AG04449 (cell line): Measurements from ENCODE around the gene SOWAHA.

ENCODE experiments used
- CTCF ChIA-PET: fragments of 350-600 bp; formaldehyde crosslinking; extraction: SDS; loops from one replicate; lab custom pipeline; 2021; ENCODE audit warnings: antibody characterized with exemption; lab: Yijun Ruan, JAX
- POLR2A ChIA-PET: fragments of 400-600, 350-600 bp; formaldehyde crosslinking; extraction: SDS; loops from one replicate; lab custom pipeline; 2020; ENCODE audit warnings: antibody characterized with exemption, inconsistent platforms; lab: Yijun Ruan, JAX
- DNase-seq: peaks from one replicate; pipeline ENCODE4 v3.0.0-alpha.2; 2010; ENCODE audit warnings: low read depth, low spot score
- H3K4me3 ChIP-seq: 2 replicates; pipeline ENCODE4 v1.5.1; 2011; ENCODE audit warnings: low read depth, mild to moderate bottlenecking, control low read depth, low read length
- CTCF ChIP-seq: IDR thresholded peaks from one replicate; pipeline ENCODE4 v1.5.1; 2011; ENCODE audit warnings: mild to moderate bottlenecking, moderate library complexity, low read length, control low read depth, inconsistent platforms; ENCODE audit not compliant: insufficient read depth; ENCODE audit errors: missing control alignments

Gene SOWAHA

GRCh38 chr5:132787076-132787475 is 26.0 kb upstream of the SOWAHA start:
- H3K4me3 ChIP-seq: no peak overlapping the region
- TF ChIP-seq CTCF: no peak
- ChIA-PET POLR2A (no interaction called here), CTCF (interaction anchor here (0.7 to 7.3 kb wide), 10 partner anchors 11 to 260 kb away, joined by 3 to 51 read pairs (median 4); partner anchors contain the start of genes CCNI2 and SHROOM1)
- DNase-seq: no peak

GRCh38 chr5:132788508-132788907 is 24.6 kb upstream of the SOWAHA start:
- no peak overlapping the region for H3K4me3 ChIP-seq
- no peak for TF ChIP-seq CTCF
- ChIA-PET CTCF (no interaction called here), POLR2A (no interaction called here)
- no peak for DNase-seq

- DNase-seq: no peak
- TF ChIP-seq CTCF: no peak
- CTCF ChIA-PET: no interaction called here
- POLR2A ChIA-PET: no interaction called here
- no peak overlapping the region for H3K4me3 ChIP-seq
These were observed 23.9 kb upstream of the SOWAHA start for GRCh38 chr5:132788990-132789886.

- DNase-seq: no peak
- POLR2A ChIA-PET: interaction anchor here (0.7 kb wide), 1 partner anchor 18 kb away, joined by 3 read pairs; no protein-coding TSS in a partner anchor
- TF ChIP-seq CTCF: no peak
- CTCF ChIA-PET: interaction anchor here (1.6 kb wide), 1 partner anchor 30 kb away, joined by 4 read pairs; no protein-coding TSS in a partner anchor
- no peak overlapping the region for H3K4me3 ChIP-seq
These were observed 22.8 kb upstream of the SOWAHA start for GRCh38 chr5:132790201-132790865.

GRCh38 chr5:132791026-132791425 is 22.1 kb upstream of the SOWAHA start:
- POLR2A ChIA-PET: interaction anchor here (0.7 kb wide), 1 partner anchor 17 kb away, joined by 3 read pairs; no protein-coding TSS in a partner anchor
- CTCF ChIA-PET: interaction anchor here (1.6 to 1.8 kb wide), 2 partner anchors 16 to 29 kb away, joined by 4 read pairs; no protein-coding TSS in a partner anchor
- no peak for DNase-seq
- no peak overlapping the region for H3K4me3 ChIP-seq
- no peak for TF ChIP-seq CTCF

- CTCF ChIA-PET: interaction anchor here (1.0 to 1.5 kb wide), 3 partner anchors 10 to 22 kb away, joined by 3 to 7 read pairs (median 4); no protein-coding TSS in a partner anchor
- POLR2A ChIA-PET: no interaction called here
- DNase-seq: no peak
- no peak overlapping the region for H3K4me3 ChIP-seq
- no peak for TF ChIP-seq CTCF
These were observed 15.5 kb upstream of the SOWAHA start for GRCh38 chr5:132797651-132798050.
